SK-N-MC (cell line): ENCODE data around the gene WDR41.

Experiments used
- EZH2 ChIP-seq: fragments of 200-600 bp; sonication (generic); IDR thresholded peaks from one replicate; pipeline ENCODE4 v1.6.1; 2017; ENCODE audit warnings: antibody characterized with exemption
- FOXP2 ChIP-seq: optimal IDR thresholded peaks from 2 replicates; pipeline ENCODE3; 2011; ENCODE audit warnings: mild to moderate bottlenecking, moderate library complexity; ENCODE audit not compliant: insufficient read depth; ENCODE audit errors: extremely low read length, control extremely low read depth
- POLR2AphosphoS5 ChIP-seq: IDR thresholded peaks from 2 replicates; pipeline ENCODE4 v1.6.1; 2012; ENCODE audit warnings: mild to moderate bottlenecking, low read depth, low read length, borderline replicate concordance

- no peak for TF ChIP-seq POLR2AphosphoS5
- no peak for TF ChIP-seq EZH2
- no peak for TF ChIP-seq FOXP2
Observed at GRCh38 chr5:77444356-77444755, 47.8 kb downstream of the WDR41 start.
